Right forelimb (tissue), 1 donor: ENCODE data around the gene KLHL2.
"Not testable (repeated sequence)": the region's sequence is repeated elsewhere in the genome, so short reads cannot be mapped to it uniquely, and the experiment has no call there.

ENCODE experiments used
- DNase-seq: peaks from one replicate; pipeline ENCODE4 v3.0.0-alpha.2; 2018

Gene KLHL2

GRCh38 chr4:165207431-165208220 lies at the start of gene KLHL2:
Gene KLHL2, plus strand, starts transcription at chr4:165207561. Its CDS starts 316 bp downstream, at chr4:165207877.
- DNase-seq = peak; percentile 83

DNA sequence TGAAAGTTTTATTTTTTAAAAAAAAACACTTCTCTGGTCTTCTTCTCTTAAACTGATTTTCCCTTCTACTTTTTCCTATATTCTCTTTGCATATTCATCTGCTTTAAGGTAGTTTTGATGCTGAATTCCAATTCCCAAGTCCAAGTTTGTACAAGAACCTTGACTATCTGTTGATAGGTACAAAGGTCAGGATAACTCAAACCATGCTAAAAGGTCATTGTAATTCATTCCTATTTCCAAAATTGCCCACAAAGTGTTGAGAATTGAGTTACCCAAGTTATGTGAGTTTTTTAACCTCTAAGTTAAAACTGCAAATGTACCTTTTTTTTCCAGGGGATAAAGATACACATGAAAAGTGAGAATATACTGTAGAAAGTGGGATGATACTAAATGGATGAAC lies 48.6 kb upstream of the KLHL2 start:
- DNase-seq = no peak

- no peak for DNase-seq
These were observed 43.1 kb upstream of the KLHL2 start for GRCh38 chr4:165164257-165164656.

- not testable (repeated sequence) for DNase-seq
These were observed 40.5 kb upstream of the KLHL2 start for GRCh38 chr4:165166872-165167271.

- no peak for DNase-seq
These were observed 39.7 kb upstream of the KLHL2 start for GRCh38 chr4:165167650-165168049.

GRCh38 chr4:165170819-165171218 lies 36.5 kb upstream of the KLHL2 start:
- DNase-seq = no peak

GRCh38 chr4:165175470-165175869 lies 31.9 kb upstream of the KLHL2 start:
- DNase-seq = not testable (repeated sequence)

DNA sequence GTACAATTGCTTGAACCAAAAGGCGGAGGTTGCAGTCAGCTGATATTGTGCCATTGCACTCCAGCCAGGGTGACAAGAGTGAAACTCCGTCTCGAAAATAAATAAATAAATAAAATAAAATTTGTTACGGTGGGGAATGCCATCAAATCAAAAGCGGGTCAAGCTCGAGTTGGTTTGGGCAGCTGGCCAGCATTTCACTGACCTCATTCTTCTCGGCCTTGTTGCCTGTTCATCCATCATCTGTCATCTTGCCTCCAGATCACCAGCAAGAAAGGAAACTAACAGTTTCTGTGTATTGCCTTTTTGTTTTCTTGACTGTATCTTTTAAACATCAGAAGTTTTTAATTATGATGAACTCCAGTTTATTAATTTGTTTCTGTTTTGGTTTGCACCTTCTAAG lies 31.5 kb upstream of the KLHL2 start:
- no peak for DNase-seq

DNA sequence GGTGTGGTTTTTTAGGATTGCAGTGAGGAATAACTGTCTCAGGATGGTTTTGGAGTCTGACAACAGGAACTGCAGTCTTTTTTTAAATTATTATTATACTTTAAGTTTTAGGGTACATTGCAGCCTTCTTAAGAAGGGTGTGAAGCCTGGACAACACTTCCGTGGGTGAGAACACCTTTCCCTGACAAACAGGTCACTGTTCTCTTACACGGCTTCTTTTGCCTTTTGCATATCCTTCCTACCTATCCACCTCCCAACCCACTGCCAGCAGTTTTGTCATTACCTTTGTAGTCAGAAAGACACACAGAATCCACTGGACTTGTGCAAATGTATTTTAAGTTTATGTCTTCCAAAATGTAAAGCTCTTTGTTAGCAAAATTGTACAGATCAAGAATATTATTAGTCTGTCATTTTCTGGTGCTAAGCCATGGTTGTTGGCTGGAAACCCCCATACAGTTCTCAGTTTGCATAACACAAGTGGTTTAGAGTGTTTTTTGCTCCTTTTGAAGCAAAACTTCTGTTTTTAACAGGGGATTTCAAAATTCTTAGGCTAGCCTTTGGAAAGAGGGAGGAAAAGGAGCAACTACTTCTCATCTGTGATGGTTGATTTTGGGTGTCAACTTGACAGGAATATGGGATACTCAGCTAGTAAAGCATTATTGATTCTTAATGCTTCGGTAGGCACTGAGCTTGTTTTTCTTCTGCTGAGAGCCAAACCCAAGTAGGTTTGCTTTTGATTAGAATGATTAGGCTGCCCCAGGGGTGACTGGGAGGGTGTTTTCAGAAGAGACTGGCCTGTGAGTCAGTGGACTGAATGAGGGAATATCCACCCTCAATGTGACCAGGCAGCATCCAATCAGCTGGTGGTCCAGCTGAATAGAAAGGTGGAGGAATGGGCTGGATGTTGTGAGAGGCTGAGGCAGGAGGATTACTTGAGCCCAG lies 29.4 kb upstream of the KLHL2 start:
- no peak for DNase-seq

GRCh38 chr4:165184220-165184619 lies 23.1 kb upstream of the KLHL2 start:
- no peak for DNase-seq

GRCh38 chr4:165184998-165185397 lies 22.4 kb upstream of the KLHL2 start:
- not testable (repeated sequence) for DNase-seq

GRCh38 chr4:165185448-165185847 lies 21.9 kb upstream of the KLHL2 start:
- no peak for DNase-seq

- no peak for DNase-seq
These were observed 16.6 kb upstream of the KLHL2 start for GRCh38 chr4:165190591-165191347.

GRCh38 chr4:165191348-165191656 lies 16.1 kb upstream of the KLHL2 start:
- no peak for DNase-seq

DNA sequence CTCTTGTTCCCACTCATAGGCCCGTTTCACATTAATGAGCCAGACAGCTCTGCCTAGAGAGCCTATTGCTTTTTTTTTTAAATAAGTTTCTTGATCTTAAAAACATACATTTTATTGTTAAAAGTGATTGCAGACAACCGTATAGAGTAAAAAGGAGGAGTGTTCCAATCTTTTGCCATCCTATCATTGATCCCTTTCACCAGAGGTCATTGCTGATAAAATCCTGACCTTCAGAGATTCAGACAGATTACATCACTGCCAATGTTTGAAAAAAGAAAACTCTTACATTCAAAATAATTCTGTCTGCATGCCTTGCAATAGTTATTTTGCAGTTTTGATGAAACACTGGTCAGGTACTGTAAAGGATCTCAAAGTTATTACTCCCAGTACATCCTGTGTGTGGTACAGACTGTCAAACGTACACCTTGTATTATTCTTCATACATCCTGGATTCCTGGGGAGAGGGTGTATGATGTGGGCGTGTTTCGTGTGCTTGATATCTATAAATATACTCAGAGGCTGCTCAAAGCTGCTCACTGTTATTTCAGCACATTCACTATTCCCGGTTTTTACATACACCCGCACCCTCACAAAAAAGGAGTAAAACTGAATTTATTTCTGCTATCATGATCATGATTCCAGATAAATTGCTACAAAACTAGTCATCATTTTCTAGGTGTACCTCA lies 15.4 kb upstream of the KLHL2 start:
- DNase-seq = no peak

DNA sequence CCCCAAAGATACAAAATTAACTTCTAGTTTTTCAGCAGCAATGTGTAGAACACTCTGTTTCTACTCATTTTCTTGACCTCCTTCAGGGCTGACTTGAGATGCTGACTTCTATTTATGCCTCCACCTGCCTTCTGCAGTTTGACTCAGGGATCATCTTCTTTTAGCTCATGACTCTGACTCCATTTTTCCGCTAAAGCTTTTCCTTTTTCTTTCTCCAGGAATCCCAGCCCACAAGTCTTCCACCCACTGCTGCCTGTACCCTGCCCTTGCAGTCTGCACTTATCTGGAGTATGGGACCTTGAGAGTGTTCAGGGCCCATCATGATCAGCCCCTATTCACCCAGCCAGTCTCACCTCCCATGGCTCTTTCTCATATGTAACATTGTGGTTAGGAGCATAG lies 14.9 kb upstream of the KLHL2 start:
- no peak for DNase-seq

GRCh38 chr4:165192956-165193355 lies 14.4 kb upstream of the KLHL2 start:
- no peak for DNase-seq

- no peak for DNase-seq
These were observed 13.0 kb upstream of the KLHL2 start for GRCh38 chr4:165194368-165194767.

DNA sequence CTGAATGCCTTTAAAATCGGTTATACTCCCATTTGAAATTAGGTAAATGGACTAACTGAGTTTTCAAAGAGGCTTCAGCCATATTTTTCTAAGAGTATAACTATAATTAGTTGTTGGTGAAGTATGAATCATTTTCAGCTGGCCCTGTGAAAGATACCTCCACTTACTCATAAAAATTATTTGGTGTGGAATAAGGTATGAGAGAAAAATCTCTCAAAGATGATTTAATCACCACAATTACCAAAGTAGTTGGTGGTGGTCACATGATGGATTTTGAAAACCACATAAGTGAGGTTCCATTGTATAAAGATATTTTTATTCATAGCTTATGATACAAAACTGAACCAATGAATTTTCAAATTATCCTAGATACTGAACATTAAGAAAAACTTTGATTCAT lies 9.0 kb upstream of the KLHL2 start:
- DNase-seq = no peak

GRCh38 chr4:165199286-165199685 lies 8.1 kb upstream of the KLHL2 start:
- no peak for DNase-seq

DNA sequence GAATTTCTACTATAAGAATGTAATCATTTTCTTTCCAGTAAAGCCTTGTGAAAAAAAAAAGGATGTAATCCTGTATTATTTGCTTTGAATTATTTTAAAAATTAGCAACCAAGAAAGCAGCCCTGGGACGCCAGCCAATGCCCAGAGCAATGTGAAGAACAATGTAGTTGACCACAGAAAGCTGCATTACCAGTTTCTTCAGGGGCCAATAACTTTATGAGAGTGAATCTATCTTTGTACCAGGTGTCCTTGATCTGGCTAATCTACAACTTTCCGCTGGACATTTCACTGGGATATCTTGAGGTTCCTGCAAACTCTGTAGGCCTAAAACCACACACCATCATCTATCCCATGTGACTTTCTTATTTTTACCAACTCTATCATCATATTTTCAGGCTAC lies 7.6 kb upstream of the KLHL2 start:
- DNase-seq = no peak

DNA sequence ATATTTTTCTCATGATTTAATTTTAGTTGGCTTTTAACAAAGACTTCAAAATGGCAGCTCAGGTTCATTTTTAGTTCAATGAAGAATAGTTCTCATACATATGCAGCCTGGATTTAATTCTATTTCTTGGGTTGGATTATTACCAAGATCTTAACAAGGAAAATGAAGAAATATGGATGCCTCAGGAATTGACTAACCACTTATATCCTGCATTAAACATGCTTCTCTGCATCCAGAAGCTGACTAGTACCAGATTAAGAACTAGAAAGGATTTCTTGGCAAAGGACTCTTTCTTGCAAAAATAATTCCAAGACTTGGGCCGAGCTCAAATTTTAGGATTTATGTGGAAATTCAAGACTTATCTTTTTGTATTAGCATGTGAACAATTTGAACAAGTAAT lies 5.6 kb upstream of the KLHL2 start:
- no peak for DNase-seq
